Stimulated activated CD8-positive, alpha-beta memory T cell treated with anti-CD3 and anti-CD28 coated beads, Interleukin-12 subunit alpha, Interleukin-12 subunit beta, amount 100 ng/mL, for 24 hours (primary cell): Measurements from ENCODE around the gene MARK3.

ENCODE experiments used
- DNase-seq: peaks from one replicate; pipeline ENCODE4 v3.0.0-alpha.2; 2020; ENCODE audit errors: extremely low read depth

The MARK3 gene

GRCh38 chr14:103393676-103394626 lies 8.7 kb downstream of the MARK3 start:
- DNase-seq: no peak

- no peak for DNase-seq
Measured at GRCh38 chr14:103395244-103395643, 10.0 kb downstream of the MARK3 start.

- DNase-seq: no peak
Measured at GRCh38 chr14:103396463-103396862, 11.2 kb downstream of the MARK3 start.

GRCh38 chr14:103398427-103399195 lies 13.4 kb downstream of the MARK3 start:
- no peak for DNase-seq

- DNase-seq: no peak
Measured at GRCh38 chr14:103400537-103400936, 15.3 kb downstream of the MARK3 start.

GRCh38 chr14:103401223-103402214 lies 16.3 kb downstream of the MARK3 start:
- DNase-seq: no peak

- DNase-seq: no peak
Measured at GRCh38 chr14:103402695-103403094, 17.5 kb downstream of the MARK3 start.

- DNase-seq: no peak
Measured at GRCh38 chr14:103404032-103404918, 19.1 kb downstream of the MARK3 start.

GRCh38 chr14:103404920-103405319 lies 19.7 kb downstream of the MARK3 start:
- DNase-seq: no peak

GRCh38 chr14:103408491-103409155 lies 23.4 kb downstream of the MARK3 start:
- DNase-seq: no peak

- no peak for DNase-seq
Measured at GRCh38 chr14:103416916-103417315, 31.7 kb downstream of the MARK3 start.

- no peak for DNase-seq
Measured at GRCh38 chr14:103418481-103418818, 33.2 kb downstream of the MARK3 start.

GRCh38 chr14:103421556-103421955 lies 36.3 kb downstream of the MARK3 start:
- no peak for DNase-seq

- DNase-seq: no peak
Measured at GRCh38 chr14:103423050-103423461, 37.8 kb downstream of the MARK3 start.

GRCh38 chr14:103427485-103428443 lies 42.5 kb downstream of the MARK3 start:
- DNase-seq: no peak

- no peak for DNase-seq
Measured at GRCh38 chr14:103428723-103429556, 43.7 kb downstream of the MARK3 start.

- DNase-seq: no peak
Measured at GRCh38 chr14:103430358-103430757, 45.1 kb downstream of the MARK3 start.

- no peak for DNase-seq
Measured at GRCh38 chr14:103432627-103433026, 47.4 kb downstream of the MARK3 start.
